DND-41 (cell line): Measurements from ENCODE around the gene ABCA12.

Source experiments
- ATAC-seq: fragments of 200-7000 bp; cut with Tn5 transposase; 3 replicates; pipeline ENCODE4 v1.9.1; 2021; ENCODE audit warnings: low read depth; ENCODE audit not compliant: insufficient read depth
- DNase-seq: peaks from one replicate; pipeline ENCODE4 v3.0.0-alpha.2; 2020
- H2AFZ ChIP-seq: 2 replicates; pipeline ENCODE4 v1.6.0; 2012; ENCODE audit warnings: low read depth, low read length
- H3K27ac ChIP-seq: 2 replicates; pipeline ENCODE4 v1.5.1; 2012; ENCODE audit warnings: low read length, inconsistent platforms
- H3K27me3 ChIP-seq: fragments of 200-600 bp; sonication (generic); 2 replicates; pipeline ENCODE4 v1.6.0; 2012; ENCODE audit warnings: low read length, mild to moderate bottlenecking, inconsistent platforms; ENCODE audit not compliant: insufficient read depth, poor library complexity
- H3K36me3 ChIP-seq: 2 replicates; pipeline ENCODE4 v1.5.1; 2012; ENCODE audit warnings: low read length, inconsistent platforms; ENCODE audit not compliant: insufficient read depth
- H3K4me1 ChIP-seq: 2 replicates; pipeline ENCODE4 v1.5.1; 2012; ENCODE audit warnings: mild to moderate bottlenecking, low read length; ENCODE audit not compliant: insufficient read depth
- H3K4me2 ChIP-seq: 2 replicates; pipeline ENCODE4 v1.6.0; 2012; ENCODE audit warnings: mild to moderate bottlenecking, moderate library complexity, low read length, inconsistent platforms; ENCODE audit not compliant: insufficient read depth
- H3K4me3 ChIP-seq, 2 experiments: fragments of 200-600 bp in 1 of 2; shearing (Covaris generic) in 1 of 2; 2 replicates each; pipeline ENCODE4 v1.5.1; 2012 to 2016; ENCODE audit warnings: inconsistent platforms in 2 of 2, low read length in 2 of 2, mild to moderate bottlenecking in 2 of 2, low read depth in 1 of 2, moderate library complexity in 1 of 2
- H3K79me2 ChIP-seq: 2 replicates; pipeline ENCODE4 v1.6.0; 2012; ENCODE audit warnings: low read length, inconsistent platforms; ENCODE audit not compliant: insufficient read depth
- H3K9ac ChIP-seq: 2 replicates; pipeline ENCODE4 v1.6.0; 2012; ENCODE audit warnings: low read depth, mild to moderate bottlenecking, inconsistent platforms, low read length, moderate library complexity
- H3K9me3 ChIP-seq: 2 replicates; pipeline ENCODE4 v1.5.1; 2012; ENCODE audit warnings: low read length, moderate library complexity, mild to moderate bottlenecking, inconsistent platforms; ENCODE audit not compliant: insufficient read depth, severe bottlenecking
- H4K20me1 ChIP-seq: 2 replicates; pipeline ENCODE4 v1.6.0; 2012; ENCODE audit warnings: low read length; ENCODE audit not compliant: insufficient read depth
- EZH2 ChIP-seq: IDR thresholded peaks from 3 replicates; pipeline ENCODE4 v1.6.1; 2012; ENCODE audit warnings: borderline replicate concordance, low read depth, mild to moderate bottlenecking, moderate library complexity, low read length, inconsistent platforms; ENCODE audit not compliant: severe bottlenecking
- TF ChIP-seq, protein P1 (sequence below): IDR thresholded peaks from 2 replicates; pipeline ENCODE4 v1.5.1; 2012; ENCODE audit warnings: borderline replicate concordance, low read length, moderate library complexity, mild to moderate bottlenecking; ENCODE audit not compliant: poor library complexity, severe bottlenecking; ENCODE audit errors: extremely low read depth

Gene ABCA12

GRCh38 chr2:215161301-215161829 lies 22.9 kb upstream of the ABCA12 start:
- ATAC-seq, result no peak
- no peak overlapping the region for H3K4me2 ChIP-seq
- DNase-seq, result no peak

DNA sequence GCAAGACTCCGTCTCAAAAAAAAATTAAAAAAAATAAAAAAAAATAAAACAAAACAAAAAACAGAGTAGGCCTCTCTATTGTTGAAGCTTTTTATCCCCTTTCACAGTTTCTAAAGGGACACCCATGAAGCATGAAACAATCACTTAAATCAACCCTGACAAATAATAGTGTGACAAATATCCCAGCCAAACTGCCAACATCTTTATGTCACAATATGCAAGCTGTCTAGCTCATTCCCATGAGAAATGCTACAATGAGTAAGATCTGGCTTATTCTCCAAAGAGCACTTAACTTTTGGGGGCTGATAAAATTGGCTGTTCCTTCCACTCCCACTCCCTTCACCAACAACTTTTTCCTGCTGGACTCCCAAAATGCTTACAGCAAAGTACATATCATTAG lies 21.7 kb upstream of the ABCA12 start:
- TF ChIP-seq, protein P1, sequence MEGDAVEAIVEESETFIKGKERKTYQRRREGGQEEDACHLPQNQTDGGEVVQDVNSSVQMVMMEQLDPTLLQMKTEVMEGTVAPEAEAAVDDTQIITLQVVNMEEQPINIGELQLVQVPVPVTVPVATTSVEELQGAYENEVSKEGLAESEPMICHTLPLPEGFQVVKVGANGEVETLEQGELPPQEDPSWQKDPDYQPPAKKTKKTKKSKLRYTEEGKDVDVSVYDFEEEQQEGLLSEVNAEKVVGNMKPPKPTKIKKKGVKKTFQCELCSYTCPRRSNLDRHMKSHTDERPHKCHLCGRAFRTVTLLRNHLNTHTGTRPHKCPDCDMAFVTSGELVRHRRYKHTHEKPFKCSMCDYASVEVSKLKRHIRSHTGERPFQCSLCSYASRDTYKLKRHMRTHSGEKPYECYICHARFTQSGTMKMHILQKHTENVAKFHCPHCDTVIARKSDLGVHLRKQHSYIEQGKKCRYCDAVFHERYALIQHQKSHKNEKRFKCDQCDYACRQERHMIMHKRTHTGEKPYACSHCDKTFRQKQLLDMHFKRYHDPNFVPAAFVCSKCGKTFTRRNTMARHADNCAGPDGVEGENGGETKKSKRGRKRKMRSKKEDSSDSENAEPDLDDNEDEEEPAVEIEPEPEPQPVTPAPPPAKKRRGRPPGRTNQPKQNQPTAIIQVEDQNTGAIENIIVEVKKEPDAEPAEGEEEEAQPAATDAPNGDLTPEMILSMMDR, result no peak
- no peak for TF ChIP-seq EZH2

More at GRCh38 chr2:215161301-215161829, 22.9 kb upstream of the ABCA12 start:
- no peak overlapping the region for H2AFZ ChIP-seq
- H3K36me3 ChIP-seq, result no peaks in the 10 kb centered on the region
- H4K20me1 ChIP-seq, result no peaks in the 10 kb centered on the region
- H3K27me3 ChIP-seq, result no peaks in the 10 kb centered on the region
- TF ChIP-seq EZH2, result no peak
- TF ChIP-seq, protein P1, result no peak
- H3K9ac ChIP-seq, result no peak overlapping the region
- H3K9me3 ChIP-seq, result no peaks in the 10 kb centered on the region
- H3K27ac ChIP-seq, result no peak overlapping the region
- no peaks in the 10 kb centered on the region for H3K79me2 ChIP-seq
- H3K4me1 ChIP-seq, result no peaks in the 10 kb centered on the region
- H3K4me3 ChIP-seq, result no peak overlapping the region

DNA sequence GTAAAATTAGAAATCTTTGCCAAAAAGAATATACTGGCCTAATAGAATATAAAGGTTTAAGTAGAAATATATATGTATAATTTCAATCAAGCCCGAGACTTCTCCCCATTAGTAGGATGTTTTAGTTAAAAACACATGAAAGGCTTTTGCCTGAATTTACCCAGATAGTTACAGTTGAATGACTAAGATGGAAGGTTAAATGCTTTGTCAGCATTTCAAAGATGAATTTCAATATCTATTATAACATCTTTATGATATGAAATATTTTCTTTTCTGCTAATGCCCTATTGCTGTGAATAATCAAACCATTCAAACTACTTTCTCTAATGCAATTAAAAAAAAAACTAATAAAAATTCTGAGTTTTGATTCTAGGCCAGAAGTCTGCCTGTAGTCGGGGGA lies 18.0 kb upstream of the ABCA12 start:
- no peaks in the 10 kb centered on the region for H3K4me1 ChIP-seq
- no peak overlapping the region for H3K9ac ChIP-seq
- H3K4me2 ChIP-seq, result no peak overlapping the region
- H2AFZ ChIP-seq, result no peak overlapping the region
- DNase-seq (no peak), ATAC-seq (no peak)
- no peak overlapping the region for H3K4me3 ChIP-seq
- no peaks in the 10 kb centered on the region for H3K9me3 ChIP-seq
- no peaks in the 10 kb centered on the region for H4K20me1 ChIP-seq
- H3K79me2 ChIP-seq, result no peaks in the 10 kb centered on the region
- H3K27me3 ChIP-seq, result no peaks in the 10 kb centered on the region
- no peak for TF ChIP-seq EZH2
- TF ChIP-seq, protein P1, result no peak
- no peak overlapping the region for H3K27ac ChIP-seq
- no peaks in the 10 kb centered on the region for H3K36me3 ChIP-seq

More for the DNA sequence above, 21.7 kb upstream of the ABCA12 start:
- no peaks in the 10 kb centered on the region for H3K27me3 ChIP-seq
- no peak for ATAC-seq
- H2AFZ ChIP-seq, result no peak overlapping the region
- no peak overlapping the region for H3K27ac ChIP-seq
- H3K4me3 ChIP-seq, result no peak overlapping the region
- no peak overlapping the region for H3K9ac ChIP-seq
- H3K9me3 ChIP-seq, result no peaks in the 10 kb centered on the region
- no peak for DNase-seq
- no peaks in the 10 kb centered on the region for H4K20me1 ChIP-seq
- no peaks in the 10 kb centered on the region for H3K79me2 ChIP-seq
- H3K4me2 ChIP-seq, result no peak overlapping the region
- H3K36me3 ChIP-seq, result no peaks in the 10 kb centered on the region
- H3K4me1 ChIP-seq, result no peaks in the 10 kb centered on the region
